Measurements from ENCODE around the gene COL6A5.

The COL6A5 gene

DNA sequence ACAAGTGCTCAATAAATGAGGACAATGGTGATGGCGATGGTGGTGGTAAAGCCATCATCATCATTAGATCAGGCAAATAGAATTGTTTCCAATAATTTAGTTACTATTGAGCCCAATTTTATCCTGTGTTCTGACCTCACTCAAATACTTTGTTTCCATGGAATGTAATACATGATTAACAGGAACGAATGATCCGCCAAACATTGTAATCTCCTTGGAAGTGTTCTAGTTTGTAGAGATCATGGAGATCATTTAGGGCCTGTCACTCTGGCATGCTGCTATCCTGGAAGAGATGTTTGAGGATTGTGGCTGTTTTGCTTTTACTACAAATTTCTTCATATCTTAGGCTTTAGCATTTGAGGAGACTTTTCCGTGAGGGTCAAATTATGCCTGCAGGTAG, 174.3 kb downstream of the COL6A5 start:
- no peak for DNase-seq (ENCODE audit: low spot score)

DNA sequence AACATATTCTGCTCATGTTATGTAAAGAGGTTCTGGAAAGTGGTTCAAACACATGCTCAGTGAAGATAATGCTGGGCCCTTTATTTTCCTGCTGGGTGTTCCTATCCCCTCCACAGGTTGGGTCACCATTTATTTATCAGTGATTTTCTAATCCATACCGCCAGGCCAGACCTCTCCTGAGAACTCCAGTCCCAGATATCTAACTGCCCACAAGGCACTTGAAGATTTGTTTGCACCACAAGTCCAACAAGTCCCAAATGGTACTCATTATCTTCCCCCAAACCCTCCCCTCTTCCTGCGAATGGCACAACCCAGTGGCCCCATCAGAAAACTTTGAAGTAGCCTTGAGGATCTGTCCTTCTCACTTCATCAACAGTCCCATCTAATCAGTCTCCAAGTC, 176.9 kb downstream of the COL6A5 start:
- no peak for DNase-seq (ENCODE audit: low spot score)

DNA sequence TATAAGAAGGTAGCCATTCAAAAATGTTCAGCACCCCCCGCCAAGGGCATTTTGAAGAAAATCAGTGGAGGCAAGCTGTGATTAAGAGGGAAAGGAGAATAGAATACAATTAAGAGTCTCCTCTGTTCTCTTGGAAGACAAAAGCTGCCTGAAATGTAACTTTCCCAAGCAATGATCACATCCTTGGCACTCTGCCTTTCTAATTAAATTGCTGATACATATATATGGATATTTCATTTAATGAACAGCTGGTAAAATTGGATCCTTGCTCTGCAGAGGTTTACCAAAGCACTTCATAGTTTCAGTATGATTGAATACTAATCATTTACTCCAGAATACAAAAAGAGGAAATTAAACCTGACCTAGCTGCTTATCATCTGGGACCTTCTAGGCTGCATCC, 182.0 kb downstream of the COL6A5 start:
- DNase-seq (ENCODE audit: low spot score), result no peak

DNA sequence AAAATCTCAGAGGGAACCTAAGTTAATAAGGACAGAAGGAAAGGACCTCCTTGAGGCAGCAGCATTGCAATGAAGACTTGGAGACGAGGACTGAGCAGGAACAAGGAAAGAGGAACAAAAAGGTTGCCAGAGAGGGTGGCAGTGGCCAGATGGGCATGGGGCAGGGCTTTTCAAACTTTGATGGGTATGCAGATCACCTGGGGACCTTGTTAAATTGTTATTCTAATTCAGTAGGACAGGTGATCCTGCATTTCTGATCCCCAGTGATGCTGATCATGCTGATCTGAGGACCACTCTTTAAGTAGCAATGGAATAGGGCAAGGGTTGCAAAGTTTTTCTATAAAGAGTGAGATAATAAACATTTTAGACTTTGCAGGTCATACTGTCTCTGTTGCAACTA, 182.6 kb downstream of the COL6A5 start:
- DNase-seq (ENCODE audit: low spot score), result no peak

DNA sequence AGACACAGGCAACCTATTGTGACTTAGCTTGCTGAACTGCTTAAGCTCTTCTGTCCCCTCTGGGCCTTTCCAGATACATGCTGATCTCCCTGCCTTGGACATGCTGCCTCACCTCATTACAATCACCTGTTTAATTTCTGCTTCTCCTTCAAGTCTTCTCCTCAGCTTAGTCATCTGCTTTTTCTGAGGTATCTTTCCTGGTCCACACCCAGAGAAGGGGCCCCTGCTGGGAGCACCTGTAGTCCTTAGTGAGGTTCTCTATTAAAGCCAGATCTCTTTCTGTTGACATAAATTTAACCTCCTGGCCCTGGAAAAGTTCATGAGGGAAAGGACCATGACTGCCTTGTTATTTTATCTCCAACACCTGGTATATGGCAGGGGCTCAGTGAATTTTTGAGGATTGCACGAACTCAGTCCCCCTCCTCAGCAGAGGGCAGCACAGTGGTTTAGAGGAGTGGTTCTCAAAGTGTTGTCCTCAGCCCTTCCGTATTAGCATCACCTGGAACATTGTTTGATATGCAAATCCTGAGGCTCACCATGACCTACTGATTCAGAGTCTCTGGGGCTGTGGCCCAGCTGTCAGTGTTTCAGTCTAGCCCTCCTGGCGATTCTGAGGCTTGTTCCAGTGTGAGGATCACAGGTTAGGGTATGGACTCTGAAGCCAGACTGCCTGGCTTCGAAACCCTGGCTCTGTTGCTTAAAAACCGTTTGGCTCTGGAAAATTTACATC, 184.2 kb downstream of the COL6A5 start:
- no peak for DNase-seq (ENCODE audit: low spot score)

DNA sequence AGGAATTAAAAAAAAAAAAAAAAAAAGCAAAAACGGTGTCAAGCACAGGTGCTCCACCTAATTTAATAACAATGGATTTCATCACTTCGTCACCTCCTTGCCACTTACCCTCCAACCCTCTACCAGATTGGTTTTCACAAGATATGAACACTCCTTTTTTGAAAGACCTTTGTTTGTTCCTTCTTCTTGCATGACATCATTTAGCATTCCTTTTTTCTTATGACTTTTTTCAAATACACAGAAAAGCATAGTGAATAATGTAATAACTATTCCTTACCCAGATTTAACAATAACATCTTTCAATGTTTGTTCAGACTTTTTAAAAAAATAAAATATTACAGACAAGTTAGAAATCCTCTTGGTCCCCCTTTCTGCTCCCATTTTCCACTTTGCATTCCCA, 187.8 kb downstream of the COL6A5 start:
- DNase-seq (ENCODE audit: low spot score), result no peak
